Thyroid gland (tissue), 4 donors: ENCODE data around the gene CCDC51.

Experiments used
- CTCF ChIP-seq, 6 experiments: fragments of 200-600 bp in 3 of 6; fragments of 450-650 bp in 3 of 6; sonication (generic) in 3 of 6; IDR thresholded peaks; one replicate each; pipeline ENCODE4 v1.5.1; 2016 to 2019; ENCODE audit warnings: antibody characterized with exemption in 6 of 6, mild to moderate bottlenecking in 2 of 6, inconsistent platforms in 1 of 6, moderate library complexity in 1 of 6
- POLR2A ChIP-seq, 2 donors: fragments of 450-650 bp; IDR thresholded peaks; one replicate each; pipeline ENCODE4 v1.6.1; 2017; ENCODE audit warnings: antibody characterized with exemption in 2 of 2, mild to moderate bottlenecking in 2 of 2, moderate library complexity in 1 of 2

DNA sequence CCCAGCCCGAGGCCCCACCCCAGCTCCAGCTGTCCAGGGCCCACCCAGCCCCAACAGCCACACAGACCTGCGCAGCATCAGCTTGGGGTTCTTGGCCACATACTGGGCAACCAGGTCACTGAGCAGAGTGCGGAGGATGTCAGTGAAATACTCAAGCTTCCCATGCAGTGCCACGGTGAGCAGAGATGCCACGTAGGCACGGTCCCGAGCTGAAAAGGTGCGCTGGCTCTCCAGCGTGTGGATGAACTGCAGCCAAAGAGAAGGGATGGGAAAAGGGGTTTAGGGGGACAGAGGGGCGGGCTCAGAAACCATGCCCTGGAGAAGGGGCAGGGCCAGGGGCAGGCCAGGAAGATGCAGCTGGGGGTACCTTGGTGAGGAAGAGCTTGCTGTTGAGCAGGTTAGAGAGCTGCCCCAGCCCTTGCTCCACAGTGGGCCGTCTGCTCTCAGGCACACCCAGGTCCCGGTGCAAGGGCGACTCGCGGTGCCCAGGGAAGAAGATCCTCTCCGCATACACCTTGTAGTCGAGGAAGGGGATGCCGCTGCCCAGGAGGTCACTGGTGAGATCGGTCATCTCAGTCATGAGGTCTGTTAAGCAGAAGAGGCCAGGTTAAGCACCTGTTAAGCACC, 27.4 kb downstream of the CCDC51 start:
- TF ChIP-seq CTCF (IDR thresholded peaks at IDR 0.05) (no peak), POLR2A (IDR thresholded peaks at IDR 0.05) (no peak)
